Stimulated activated CD4-positive, alpha-beta T cell treated with anti-CD3 and anti-CD28 coated beads, Interleukin-12 subunit alpha, Interleukin-12 subunit beta, amount 100 ng/mL, for 4 hours (primary cell): ENCODE results near the gene PHF19.

Experiments
- DNase-seq: peaks from one replicate; pipeline ENCODE4 v3.0.0-alpha.2; 2020

The PHF19 gene

DNA sequence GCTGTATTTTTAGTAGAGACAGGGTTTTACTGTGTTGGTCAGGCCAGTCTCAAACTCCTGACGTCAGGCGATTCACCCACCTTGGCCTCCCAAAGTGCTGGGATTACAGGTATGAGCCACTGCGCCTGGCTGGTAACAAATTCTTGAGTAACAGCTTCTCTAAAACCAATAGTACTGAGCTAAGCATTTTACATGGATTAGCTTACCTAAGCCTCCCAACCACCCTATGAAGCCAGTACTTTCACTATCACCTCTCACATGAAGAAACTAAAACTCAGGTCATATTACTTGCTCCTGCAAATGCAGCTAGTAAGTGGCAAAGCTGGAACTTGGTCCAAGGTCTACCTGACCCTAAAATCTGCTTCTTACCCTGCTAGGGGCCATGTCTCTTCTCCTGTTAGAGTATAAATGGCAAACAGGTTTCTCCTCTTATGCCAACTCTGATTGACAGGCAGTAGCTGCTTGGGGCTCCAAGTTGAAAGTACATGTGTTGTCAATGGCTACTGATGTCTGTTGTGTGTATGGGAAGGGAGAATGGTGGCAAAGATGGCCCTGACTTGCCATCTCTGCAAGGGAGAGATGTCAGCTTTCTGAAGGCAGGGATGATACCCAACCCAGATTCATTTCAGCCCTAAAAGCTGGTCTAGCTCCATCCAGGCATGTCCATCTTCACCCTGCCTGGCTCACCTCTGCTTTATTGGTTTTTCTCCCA lies 4.0 kb downstream of the PHF19 start:
- DNase-seq: no peak

DNA sequence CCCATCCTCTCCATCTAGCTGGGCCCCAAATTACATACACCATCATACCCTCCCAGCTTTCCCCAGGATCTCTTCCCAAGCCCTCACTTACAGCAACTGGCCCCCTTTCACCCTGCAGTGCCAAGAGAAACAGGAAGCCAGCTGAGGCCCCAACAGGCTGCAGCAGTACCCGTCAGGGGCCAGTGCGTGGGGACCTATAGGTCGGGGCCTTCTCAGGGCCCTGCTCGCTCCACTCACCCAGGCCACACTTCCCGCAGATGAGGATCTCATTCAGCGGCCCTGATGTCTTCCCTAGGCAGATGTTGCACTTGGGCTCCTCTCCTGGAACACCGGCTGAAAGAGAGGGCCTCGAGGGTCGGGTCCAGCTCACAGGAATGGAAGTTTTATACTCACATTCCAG lies 6.8 kb downstream of the PHF19 start:
- DNase-seq: no peak

DNA sequence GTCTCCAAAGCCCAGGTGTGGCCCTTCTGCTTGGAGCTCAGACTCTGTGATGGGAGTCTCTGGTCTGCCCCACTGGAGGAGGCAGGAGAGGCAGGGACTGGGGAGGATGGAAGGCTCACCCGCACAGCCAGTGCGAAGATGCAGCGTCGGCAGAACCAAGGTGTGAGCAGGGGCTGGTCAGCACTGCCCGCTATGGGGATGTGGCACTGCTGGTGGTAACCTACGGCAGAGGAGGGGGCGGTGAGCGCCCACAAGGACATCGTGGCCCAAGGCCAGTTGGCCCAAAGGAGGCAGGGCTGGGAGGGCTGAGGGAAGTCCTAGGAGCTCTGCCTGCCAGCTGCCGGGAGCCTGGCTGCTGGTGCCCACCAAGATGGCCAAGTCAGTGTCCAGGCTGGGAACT lies 7.3 kb downstream of the PHF19 start:
- DNase-seq: no peak

DNA sequence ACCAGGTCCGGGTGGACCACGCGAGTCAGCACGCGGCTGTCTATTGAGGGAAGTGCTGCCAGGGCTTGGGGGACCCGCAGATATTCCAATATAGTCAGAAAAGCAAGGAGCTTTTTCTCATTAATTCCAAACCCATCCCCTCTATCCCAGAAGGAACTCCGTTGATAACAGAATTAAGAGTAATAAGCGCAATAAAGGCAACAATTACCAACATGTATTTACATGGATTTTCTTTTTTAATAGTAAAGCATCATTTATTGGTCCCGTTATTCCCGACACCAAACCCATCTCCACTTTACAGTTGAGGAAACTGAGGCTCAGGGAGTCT lies 7.7 kb downstream of the PHF19 start:
- DNase-seq: no peak

DNA sequence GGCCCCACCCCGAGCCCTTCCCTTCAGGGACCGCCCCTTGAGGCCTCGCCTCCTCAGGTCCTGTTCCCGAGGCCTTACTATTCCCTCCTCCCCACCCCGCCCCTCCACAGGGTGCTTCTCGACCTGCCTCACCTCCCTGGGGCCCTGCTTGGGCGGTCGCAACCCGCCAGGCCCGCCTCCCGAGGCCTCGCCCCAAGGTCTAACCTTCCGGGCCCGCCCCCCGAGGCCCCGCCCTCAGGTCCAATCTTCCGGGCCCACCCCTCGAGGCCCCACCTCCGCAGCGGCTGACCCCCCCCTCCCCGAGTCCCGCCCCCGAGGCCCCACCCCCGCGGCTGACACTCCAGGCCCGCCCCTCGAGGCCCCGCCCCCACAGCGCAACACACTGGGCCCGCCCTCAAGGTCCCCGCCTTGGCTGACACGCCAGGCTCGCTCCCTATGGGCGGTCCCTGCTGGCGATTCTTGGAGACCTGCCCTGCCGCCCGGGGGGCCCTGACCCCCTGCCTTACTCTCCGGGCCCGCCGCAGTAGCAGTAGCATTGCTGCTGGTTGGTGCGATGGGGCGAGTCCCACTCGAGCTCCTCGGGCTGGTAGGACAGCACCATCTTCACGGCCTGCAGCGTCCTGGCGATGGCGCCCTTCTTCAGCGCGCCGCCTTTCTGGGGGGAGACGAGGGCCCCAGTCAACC lies 8.2 kb downstream of the PHF19 start:
- peak; percentile 99 for DNase-seq

DNA sequence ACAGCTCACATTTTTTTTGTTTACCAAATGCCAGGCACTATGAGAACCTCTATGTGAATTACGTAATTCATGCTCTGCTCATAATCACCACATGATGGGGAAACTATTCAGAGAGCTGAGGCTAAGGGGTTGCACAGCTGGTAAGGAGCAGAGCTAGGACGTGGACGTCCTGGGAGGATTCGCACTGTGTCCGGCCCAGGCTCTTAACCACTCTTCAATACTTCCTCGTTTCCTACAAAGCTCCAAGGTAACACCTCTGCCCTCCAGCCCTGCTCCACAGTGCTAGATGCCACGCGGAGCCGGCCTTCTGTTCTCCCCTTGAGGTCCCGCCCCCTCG lies 8.7 kb downstream of the PHF19 start:
- no peak for DNase-seq

DNA sequence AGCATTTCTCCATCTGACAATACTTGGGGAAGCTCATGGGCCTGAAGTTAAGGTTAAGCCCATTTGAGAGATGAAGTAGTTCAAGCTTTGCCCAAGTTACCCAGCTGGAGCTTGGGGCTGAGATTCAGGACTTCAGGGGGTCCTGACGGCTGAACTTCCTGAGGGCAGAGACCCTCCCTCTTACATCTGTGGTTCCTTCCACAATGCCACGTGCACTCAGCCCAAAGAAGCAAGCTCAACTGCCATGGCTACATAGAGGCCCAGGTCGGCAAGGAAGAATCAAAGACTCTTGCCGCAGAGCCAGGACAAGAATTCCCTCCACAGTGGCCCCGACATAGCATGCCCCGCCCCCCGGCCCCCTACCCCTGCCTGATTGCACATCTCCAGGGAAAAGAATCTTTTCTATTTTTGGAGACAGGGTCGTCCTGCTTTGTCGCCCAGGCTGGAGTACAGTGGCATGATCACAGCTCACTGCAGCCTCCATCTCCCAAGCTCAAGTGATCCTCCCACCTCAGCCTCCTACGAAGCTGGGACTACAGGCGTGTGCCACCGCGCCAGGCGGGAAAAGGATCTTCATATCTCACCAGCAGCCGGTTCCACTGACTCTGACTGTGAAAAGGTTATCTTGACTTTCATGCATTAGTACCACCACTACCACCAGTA lies 9.2 kb downstream of the PHF19 start:
- DNase-seq: no peak

DNA sequence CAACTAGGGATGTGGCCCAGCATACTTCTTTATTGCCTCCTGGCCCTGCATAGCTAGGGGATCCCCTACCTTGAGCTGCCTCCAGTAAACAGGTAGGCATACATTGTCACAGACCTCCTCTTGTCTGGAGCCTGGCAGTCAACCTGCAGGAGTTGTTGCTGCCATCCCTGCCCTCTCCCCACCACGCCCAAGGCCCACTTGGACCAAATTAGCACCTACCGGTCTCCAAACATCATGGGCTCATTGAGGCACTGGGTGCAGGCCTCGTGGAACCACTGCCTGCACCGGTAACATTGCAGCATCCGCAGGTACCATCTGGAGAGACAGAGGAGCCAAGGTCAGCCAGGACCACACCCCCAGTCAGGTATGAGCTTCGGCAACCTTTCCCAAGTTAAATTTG lies 10.3 kb downstream of the PHF19 start:
- DNase-seq: no peak

DNA sequence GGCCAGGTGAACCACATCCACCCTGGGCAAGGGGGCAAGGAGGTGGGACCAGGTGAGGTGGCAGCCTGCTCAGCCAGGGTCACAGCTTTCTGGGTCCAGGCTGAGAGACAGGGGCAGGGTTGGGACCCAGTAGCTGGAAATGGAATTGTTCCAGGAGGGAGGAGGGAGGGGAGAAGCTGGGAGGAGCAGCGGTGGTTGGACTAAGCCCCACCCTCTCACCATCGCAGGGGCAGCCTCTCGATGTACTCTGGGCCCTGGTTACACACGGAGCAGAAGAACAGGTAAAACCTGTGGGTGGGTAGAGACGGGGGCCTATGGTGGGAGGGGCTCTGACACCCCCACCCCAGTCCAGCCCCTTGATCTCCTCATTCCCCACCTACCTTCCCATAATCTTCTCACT lies 11.2 kb downstream of the PHF19 start:
- DNase-seq: no peak

DNA sequence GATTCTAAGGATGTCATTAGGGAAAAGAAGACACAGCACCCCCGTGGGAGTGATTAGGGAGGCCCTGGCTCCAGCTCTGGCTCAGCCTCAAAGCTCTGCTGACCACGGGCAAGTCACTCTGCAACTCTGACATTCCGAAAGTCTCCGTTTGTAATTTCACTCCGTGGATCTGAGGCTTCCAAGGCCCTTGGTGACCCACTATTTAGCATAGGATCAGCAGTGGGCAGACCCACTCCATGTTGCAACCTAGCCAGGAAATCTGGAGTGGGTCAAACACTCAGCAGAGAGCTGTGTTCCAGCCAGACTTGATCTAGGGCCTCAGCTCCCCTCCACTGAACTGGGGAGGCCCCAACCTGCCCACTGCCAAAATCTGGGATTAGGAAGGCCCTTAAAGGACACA lies 11.8 kb downstream of the PHF19 start:
- DNase-seq: no peak

DNA sequence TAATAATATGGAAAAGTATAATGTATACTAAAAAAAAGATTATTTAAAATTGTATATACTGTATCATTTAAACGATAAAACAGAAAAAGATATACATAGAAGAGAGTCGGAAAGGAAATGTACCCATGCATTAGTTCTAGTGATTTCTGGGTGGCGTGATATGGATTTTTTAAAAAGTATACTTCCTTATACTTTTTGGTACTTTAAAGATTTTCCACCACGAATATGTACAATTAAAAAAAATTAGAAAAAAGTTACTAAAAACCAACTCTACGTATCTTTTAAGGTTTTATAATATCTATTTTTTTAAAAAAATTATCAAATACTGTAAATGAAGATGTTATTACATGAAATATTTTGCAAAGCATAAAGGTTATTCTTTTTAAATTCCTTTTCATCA lies 12.3 kb downstream of the PHF19 start:
- DNase-seq: no peak

DNA sequence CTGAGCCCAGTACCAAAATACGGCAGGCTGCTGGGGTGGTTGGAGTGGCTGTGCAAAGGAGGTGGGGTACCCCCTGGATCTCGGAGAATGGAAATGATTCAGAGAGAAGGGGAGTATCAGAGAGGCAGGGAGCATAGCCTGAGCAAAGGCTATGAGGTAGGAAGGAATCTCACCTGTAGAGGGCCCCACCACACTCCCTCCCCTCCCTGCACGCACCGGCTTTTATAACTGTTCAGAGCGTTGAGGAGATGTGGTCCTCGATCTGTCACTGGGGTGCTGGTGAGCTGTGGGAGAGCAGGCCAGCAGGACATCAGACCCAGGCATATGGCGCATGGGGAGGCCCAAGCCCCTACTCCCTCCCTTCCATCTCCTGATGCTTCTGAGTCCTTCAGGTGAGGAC lies 13.2 kb downstream of the PHF19 start:
- DNase-seq: no peak

DNA sequence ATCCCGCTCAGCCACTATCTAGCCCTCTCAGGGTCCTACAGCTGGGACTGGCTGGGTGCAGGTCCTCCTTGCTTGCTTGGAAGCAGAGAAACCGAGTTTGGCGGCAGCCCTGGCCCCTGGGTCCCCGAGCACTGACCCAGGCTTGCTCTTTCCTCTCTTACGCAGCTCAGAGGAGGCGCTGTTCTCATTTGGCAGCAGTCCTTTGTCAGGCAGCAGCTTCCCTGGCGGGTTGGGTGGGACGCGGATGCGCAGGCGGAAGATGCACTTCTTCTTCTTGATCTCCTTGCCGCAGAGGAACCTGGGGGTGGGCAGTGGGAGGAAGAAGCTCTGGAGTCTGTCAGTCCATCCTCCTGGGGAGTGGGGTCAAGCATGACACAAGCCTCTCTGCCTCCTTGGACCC lies 14.5 kb downstream of the PHF19 start:
- DNase-seq: no peak

DNA sequence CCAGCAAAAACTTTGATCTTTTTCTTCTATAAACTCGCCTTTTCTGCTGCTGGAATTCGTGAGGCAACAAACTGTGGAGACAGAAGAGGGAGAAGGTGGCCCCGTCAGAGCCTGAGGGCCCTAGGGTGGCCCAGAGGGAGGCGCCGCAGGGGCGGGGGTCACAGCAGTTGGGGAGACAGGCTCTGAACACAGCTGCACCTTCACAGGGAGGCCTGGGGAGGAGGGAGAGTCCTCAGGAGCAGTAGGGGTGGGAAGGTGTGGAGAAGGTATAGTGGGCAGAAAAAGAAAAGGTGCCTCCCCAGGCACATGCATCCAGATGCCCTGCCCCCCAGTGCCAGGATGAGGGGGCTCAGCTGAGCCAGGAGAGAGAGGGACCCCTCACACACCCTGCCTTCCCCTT lies 15.1 kb downstream of the PHF19 start:
- no peak for DNase-seq

DNA sequence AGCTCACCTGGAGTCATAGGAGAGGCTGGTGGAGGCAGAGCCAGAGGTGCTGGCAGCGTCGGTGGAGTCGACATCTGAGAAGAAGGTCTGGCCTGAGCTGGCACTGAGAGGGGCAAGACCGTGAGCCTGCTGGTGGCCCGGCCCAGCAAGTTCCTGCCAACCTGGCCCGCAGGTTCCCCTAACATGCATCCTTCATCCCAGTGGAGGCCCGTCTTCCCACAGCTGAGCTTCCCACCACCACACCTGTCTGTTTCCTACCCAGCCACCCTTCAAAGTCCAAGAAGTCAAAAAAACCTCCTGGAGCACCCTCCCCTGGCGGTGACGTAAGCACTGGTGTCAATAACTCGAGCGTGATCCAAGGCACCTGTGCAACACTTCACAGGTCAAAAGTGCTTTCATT lies 16.9 kb downstream of the PHF19 start:
- no peak for DNase-seq

DNA sequence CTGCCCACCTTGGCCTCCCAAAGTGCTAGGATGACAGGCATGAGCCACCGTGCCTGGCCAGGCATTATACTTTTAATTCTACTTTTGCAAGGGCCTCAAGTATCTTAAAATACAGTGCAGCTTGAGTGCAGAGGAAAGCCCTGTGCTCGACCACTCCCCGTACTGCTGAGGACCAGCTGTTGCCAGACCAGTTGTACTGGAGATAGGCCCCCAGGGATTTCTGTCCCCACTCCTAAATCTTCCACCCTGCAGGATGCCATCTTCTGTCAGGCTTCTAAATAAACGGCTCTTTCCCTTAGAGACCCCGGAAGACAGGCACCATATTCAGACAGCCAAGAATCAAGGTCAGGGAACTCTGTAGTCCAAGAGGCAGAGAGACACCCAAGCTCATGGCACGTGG lies 17.6 kb downstream of the PHF19 start:
- no peak for DNase-seq

DNA sequence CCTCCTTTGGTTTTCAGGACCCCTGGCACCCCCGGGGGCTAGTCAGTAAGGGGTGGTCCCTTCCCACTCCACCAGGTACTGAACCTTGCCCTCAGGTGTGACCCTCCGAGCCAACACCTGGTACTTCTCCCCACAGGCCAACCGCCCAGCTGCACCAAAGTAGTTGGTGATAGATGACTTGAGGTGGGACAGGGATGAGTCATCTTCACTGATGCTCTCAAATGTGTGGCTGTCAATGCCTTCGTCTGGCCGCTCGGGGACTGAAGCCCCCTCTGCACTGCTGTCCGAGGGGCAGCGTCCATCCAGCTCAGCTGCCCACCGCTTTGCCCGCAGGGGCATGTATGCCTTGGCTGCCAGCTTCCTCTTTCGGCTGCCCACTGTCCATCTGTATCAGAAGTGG lies 19.1 kb downstream of the PHF19 start:
- DNase-seq: no peak

DNA sequence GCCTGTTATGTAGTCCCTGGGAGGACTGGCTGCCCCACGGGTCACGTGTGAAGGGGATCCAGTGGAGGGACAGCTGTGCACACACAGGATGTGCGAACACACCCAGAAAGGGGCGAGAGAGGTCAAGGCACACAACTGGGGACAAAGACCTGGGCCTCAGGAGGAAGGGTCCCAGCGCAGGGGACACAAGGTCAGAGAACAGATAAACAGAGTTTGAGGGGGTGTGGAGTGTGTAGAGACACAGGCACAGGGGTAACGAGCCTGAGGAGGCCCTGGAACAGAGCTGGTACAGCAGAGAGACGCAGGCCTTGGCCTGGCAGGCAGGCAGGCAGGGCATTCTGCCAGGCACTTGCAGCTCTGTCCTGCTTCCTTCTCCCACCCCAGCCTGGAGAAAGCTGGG lies 19.5 kb downstream of the PHF19 start:
- no peak for DNase-seq

DNA sequence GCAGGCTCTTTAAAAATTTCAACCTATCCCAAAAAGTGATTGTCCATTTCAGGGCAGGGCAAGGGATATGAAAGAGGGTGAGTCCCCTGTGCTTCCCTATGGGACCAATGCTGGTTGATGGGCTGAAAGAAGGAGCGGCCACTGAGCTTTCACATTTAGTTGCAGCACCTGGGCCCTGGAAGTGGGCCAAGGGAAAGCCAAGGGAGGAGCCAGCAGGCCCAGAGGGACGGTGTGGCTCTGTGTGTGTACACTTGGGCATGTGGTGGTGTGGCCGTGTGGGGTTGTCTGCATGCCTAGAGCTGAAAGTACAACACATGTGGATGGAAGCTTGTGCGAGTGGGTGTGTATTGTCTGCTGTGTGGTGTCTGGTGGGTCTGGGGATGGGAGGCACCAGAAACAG lies 20.3 kb downstream of the PHF19 start:
- DNase-seq: no peak

DNA sequence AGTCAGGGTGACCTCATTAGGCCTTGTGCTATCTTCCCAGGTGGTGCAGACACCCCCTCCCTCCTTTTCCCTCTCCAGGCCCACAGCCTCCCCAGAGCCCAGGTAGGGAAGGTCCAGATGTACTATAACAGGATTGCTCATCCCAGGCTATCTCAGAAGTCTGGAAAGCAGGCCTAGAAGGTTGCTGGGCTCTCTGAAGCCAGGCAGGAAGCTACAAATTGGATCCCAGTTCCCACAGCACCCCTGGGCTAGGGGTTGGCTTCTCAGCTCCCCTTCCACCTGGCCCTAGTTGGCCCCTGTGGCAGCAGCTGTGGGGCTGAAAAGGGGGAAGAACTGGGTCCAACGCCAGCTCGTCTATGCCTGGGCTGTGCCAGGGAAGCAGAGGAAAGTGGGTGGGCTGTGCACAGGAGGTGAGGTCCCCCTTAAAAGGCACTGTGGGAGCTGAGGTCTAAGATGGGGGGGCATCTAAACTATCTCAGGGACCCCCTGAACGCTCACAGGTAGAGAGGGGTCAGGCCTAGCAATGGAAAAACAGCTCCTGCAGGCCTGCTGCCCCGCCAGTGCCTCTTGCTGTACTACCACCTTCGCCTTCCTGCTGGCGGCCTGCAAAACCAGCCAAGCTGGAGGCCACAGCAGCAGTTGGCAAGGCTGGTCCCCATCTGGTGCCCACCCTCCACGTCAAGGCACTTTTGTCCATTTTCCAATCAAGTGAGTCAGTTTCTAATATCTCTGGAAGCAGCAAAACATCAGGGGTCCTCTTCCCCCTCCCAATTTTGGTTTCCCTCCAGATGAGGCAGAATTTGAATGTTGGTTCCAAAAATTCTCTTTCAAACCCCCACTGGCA lies 20.9 kb downstream of the PHF19 start:
- no peak for DNase-seq

DNA sequence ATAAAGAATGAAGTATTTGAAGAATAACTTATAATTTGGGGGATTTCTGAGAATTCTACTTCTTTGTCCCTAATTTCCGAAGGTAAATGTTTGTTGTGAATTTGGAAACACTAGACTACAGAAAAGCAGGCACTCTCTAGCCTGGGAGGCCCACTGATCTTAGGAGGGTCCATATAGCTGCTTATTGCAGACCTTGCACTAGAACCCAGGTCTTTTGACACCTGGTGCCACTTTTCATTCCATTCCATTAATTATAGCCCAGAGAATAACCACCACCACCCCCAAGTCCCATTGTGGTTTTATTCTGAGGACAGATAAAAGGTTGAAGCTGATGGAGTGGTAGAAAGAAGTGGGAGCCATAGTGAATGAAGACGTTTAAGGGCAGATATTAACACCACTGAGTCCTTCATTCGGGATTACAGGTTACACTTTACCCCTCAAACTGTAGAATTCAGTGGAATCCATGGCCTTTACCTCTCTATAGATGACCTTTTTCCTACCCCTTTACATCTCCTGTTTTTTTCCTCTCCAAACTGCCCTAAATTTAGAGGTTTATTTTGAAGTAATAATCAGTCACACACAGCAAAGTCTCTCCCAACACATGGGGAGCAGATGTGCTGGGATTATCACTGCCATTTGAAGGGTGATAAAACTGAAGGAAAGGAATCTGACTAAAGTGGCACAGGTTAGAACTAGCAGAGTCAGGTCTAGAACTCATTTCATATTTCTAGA lies 22.2 kb downstream of the PHF19 start:
- no peak for DNase-seq

DNA sequence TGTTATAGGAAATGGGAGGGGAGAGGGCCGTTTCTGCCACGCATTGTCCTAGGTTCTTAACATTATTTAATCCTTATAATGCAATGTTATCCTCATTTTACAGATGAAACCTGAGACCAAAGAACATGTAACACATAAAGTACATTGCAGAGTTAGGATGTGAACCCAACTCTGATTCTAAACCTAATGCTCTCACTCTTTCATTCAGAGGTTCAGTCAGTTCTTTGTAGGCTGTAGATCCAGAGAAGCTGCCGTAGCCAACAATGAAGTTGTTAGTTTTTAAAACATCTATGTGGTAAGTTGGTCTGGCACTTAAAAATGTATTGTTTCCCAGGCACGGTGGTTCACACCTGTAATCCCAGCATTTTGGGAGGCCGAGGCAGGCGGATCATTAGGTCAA lies 23.8 kb downstream of the PHF19 start:
- DNase-seq: no peak
